Measurements from ENCODE around the gene LRTM2. TPM values are rescaled to one million over a fixed set of nuclear protein-coding genes. Genes with fewer than 3 reads are reported as not detected.

The LRTM2 gene
- total and polyA plus RNA-seq, 7 experiments from 2014 or later = 0.12 TPM; not detected in 6

GRCh38 chr12:1830981-1831963, 10.9 kb downstream of the LRTM2 start:
- no peaks in the 10 kb centered on the region for H3K36me3 ChIP-seq (ENCODE audit: control insufficient read depth in 2 of 3, insufficient read depth in 3 of 3, low read length in 3 of 3)
- CTCF ChIA-PET = no interaction called here
- peak in 1 of 9 donors; percentile 11 for DNase-seq
- H3K27ac ChIP-seq (ENCODE audit: low read depth, low read length) = no peak overlapping the region
- Mint-ChIP-seq H3K27ac (no peak overlapping the region), H3K9me3 (no peaks in the 10 kb centered on the region), H3K4me1 (peaks cover 0 to 3% (median 0%) of the 10 kb centered on the region in 7 donors), H3K4me3 (no peak overlapping the region), H3K27me3 (peaks cover 18 to 35% (median 28%) of the 10 kb centered on the region in 5 donors), H3K36me3 (no peaks in the 10 kb centered on the region)
- no peaks in the 10 kb centered on the region for H3K4me1 ChIP-seq (ENCODE audit: control insufficient read depth in 2 of 2, insufficient read depth in 2 of 2, low read length in 2 of 2)
- no peak overlapping the region for H3K4me3 ChIP-seq (ENCODE audit: low read length)
- intact Hi-C loops (cut with micrococcal nuclease) = no loop called here
- peak; percentile 51 for ATAC-seq
- POLR2A ChIA-PET = no interaction called here
- H3K9me3 ChIP-seq (ENCODE audit: control insufficient read depth in 2 of 3, low read length in 3 of 3) = no peaks in the 10 kb centered on the region
- peaks cover 0 to 5% of the 10 kb centered on the region in 2 donors for H3K27me3 ChIP-seq (ENCODE audit: control insufficient read depth in 2 of 2, insufficient read depth in 2 of 2, low read length in 2 of 2)

GRCh38 chr12:1832801-1833595, 12.6 kb downstream of the LRTM2 start:
- Histone ChIP-seq H3K4me3 (ENCODE audit: low read length) (no peak overlapping the region), H3K27ac (ENCODE audit: low read depth, low read length) (no peak overlapping the region), H3K4me1 (ENCODE audit: control insufficient read depth in 2 of 2, insufficient read depth in 2 of 2, low read length in 2 of 2) (no peaks in the 10 kb centered on the region), H3K27me3 (ENCODE audit: control insufficient read depth in 2 of 2, insufficient read depth in 2 of 2, low read length in 2 of 2) (peaks cover 0 to 5% of the 10 kb centered on the region in 2 donors), H3K36me3 (ENCODE audit: control insufficient read depth in 2 of 3, insufficient read depth in 3 of 3, low read length in 3 of 3) (no peaks in the 10 kb centered on the region), H3K9me3 (ENCODE audit: control insufficient read depth in 2 of 3, low read length in 3 of 3) (no peaks in the 10 kb centered on the region)
- ATAC-seq (no peak), DNase-seq (no peak)
- no peak overlapping the region for H3K27ac Mint-ChIP-seq
- H3K4me1 Mint-ChIP-seq = peaks cover 0 to 3% (median 0%) of the 10 kb centered on the region in 7 donors
- H3K4me3 Mint-ChIP-seq = no peak overlapping the region
- CTCF ChIA-PET = no interaction called here
- intact Hi-C loops (cut with micrococcal nuclease) = no loop called here
- H3K27me3 Mint-ChIP-seq = peaks cover 18 to 35% (median 28%) of the 10 kb centered on the region in 5 donors
- H3K36me3 Mint-ChIP-seq = no peaks in the 10 kb centered on the region
- H3K9me3 Mint-ChIP-seq = no peaks in the 10 kb centered on the region
- POLR2A ChIA-PET = no interaction called here

- POLR2A ChIA-PET = no interaction called here
- no peak for ATAC-seq
Measured at GRCh38 chr12:1833596-1834028, 13.2 kb downstream of the LRTM2 start.

GRCh38 chr12:1834186-1834925, 14.0 kb downstream of the LRTM2 start:
- no peaks in the 10 kb centered on the region for H3K36me3 Mint-ChIP-seq

More at GRCh38 chr12:1833596-1834028, 13.2 kb downstream of the LRTM2 start:
- Mint-ChIP-seq H3K27ac (no peak overlapping the region), H3K4me1 (peaks cover 0 to 2% (median 0%) of the 10 kb centered on the region in 7 donors), H3K36me3 (no peaks in the 10 kb centered on the region), H3K4me3 (no peak overlapping the region), H3K9me3 (no peaks in the 10 kb centered on the region), H3K27me3 (peaks cover 18 to 35% (median 28%) of the 10 kb centered on the region in 5 donors)
- CTCF ChIA-PET = no interaction called here
- no peaks in the 10 kb centered on the region for H3K36me3 ChIP-seq (ENCODE audit: control insufficient read depth in 2 of 3, insufficient read depth in 3 of 3, low read length in 3 of 3)
- no peak for DNase-seq
- H3K4me1 ChIP-seq (ENCODE audit: control insufficient read depth in 2 of 2, insufficient read depth in 2 of 2, low read length in 2 of 2) = no peaks in the 10 kb centered on the region
- peaks cover 0 to 5% of the 10 kb centered on the region in 2 donors for H3K27me3 ChIP-seq (ENCODE audit: control insufficient read depth in 2 of 2, insufficient read depth in 2 of 2, low read length in 2 of 2)
- H3K4me3 ChIP-seq (ENCODE audit: low read length) = no peak overlapping the region
- H3K27ac ChIP-seq (ENCODE audit: low read depth, low read length) = no peak overlapping the region
- intact Hi-C loops (cut with micrococcal nuclease) = no loop called here
- H3K9me3 ChIP-seq (ENCODE audit: control insufficient read depth in 2 of 3, low read length in 3 of 3) = no peaks in the 10 kb centered on the region

GRCh38 chr12:1835211-1836131, 15.1 kb downstream of the LRTM2 start:
- H3K36me3 ChIP-seq (ENCODE audit: control insufficient read depth in 2 of 3, insufficient read depth in 3 of 3, low read length in 3 of 3) = no peaks in the 10 kb centered on the region
- no peak for DNase-seq
- H3K4me1 ChIP-seq (ENCODE audit: control insufficient read depth in 2 of 2, insufficient read depth in 2 of 2, low read length in 2 of 2) = no peaks in the 10 kb centered on the region
- ChIA-PET CTCF (no interaction called here), POLR2A (no interaction called here)
- H3K27ac ChIP-seq (ENCODE audit: low read depth, low read length) = no peak overlapping the region
- no peak for ATAC-seq
- peaks cover 0 to 2% (median 0%) of the 10 kb centered on the region in 7 donors for H3K4me1 Mint-ChIP-seq
- peaks cover 17 to 29% (median 24%) of the 10 kb centered on the region in 5 donors for H3K27me3 Mint-ChIP-seq
- H3K36me3 Mint-ChIP-seq = no peaks in the 10 kb centered on the region
- H3K27ac Mint-ChIP-seq = no peak overlapping the region
- no peak overlapping the region for H3K4me3 Mint-ChIP-seq
- peaks cover 0 to 2% of the 10 kb centered on the region in 2 donors for H3K27me3 ChIP-seq (ENCODE audit: control insufficient read depth in 2 of 2, insufficient read depth in 2 of 2, low read length in 2 of 2)
- no peak overlapping the region for H3K4me3 ChIP-seq (ENCODE audit: low read length)
- no peaks in the 10 kb centered on the region for H3K9me3 ChIP-seq (ENCODE audit: control insufficient read depth in 2 of 3, low read length in 3 of 3)
- intact Hi-C loops (cut with micrococcal nuclease) = no loop called here
- no peaks in the 10 kb centered on the region for H3K9me3 Mint-ChIP-seq

More at GRCh38 chr12:1834186-1834925, 14.0 kb downstream of the LRTM2 start:
- Mint-ChIP-seq H3K27ac (no peak overlapping the region), H3K4me1 (peaks cover 0 to 2% (median 0%) of the 10 kb centered on the region in 7 donors), H3K4me3 (no peak overlapping the region), H3K27me3 (peaks cover 18 to 31% (median 24%) of the 10 kb centered on the region in 5 donors), H3K9me3 (no peaks in the 10 kb centered on the region)
- Histone ChIP-seq H3K36me3 (ENCODE audit: control insufficient read depth in 2 of 3, insufficient read depth in 3 of 3, low read length in 3 of 3) (no peaks in the 10 kb centered on the region), H3K4me3 (ENCODE audit: low read length) (no peak overlapping the region), H3K9me3 (ENCODE audit: control insufficient read depth in 2 of 3, low read length in 3 of 3) (no peaks in the 10 kb centered on the region), H3K27me3 (ENCODE audit: control insufficient read depth in 2 of 2, insufficient read depth in 2 of 2, low read length in 2 of 2) (peaks cover 0 to 5% of the 10 kb centered on the region in 2 donors), H3K27ac (ENCODE audit: low read depth, low read length) (no peak overlapping the region), H3K4me1 (ENCODE audit: control insufficient read depth in 2 of 2, insufficient read depth in 2 of 2, low read length in 2 of 2) (no peaks in the 10 kb centered on the region)
- CTCF ChIA-PET = no interaction called here
- DNase-seq = no peak
- intact Hi-C loops (cut with micrococcal nuclease) = no loop called here
- POLR2A ChIA-PET = no interaction called here
- no peak for ATAC-seq
